PC-9 (cell line): ENCODE measurements around the gene SETD1B. TPM values are rescaled to one million over a fixed set of nuclear protein-coding genes. Genes with fewer than 3 reads are reported as not detected.

Source experiments
- BruUV-seq: library from RNA; stranded (reverse); fragments of 400-500 nt; replicated peaks from 2 replicates; lab custom pipeline; 2021; lab: Mats Ljungman, UMichigan
- CTCF ChIA-PET: fragments of 300-600 bp; sonication (Branson Sonifier 250); formaldehyde crosslinking; loops from one replicate; lab custom pipeline; 2022; ENCODE audit warnings: antibody characterized with exemption; lab: Charles Lee
- POLR2A ChIA-PET: fragments of 300-600 bp; sonication (Branson Sonifier 250); formaldehyde crosslinking; loops from one replicate; lab custom pipeline; 2022; ENCODE audit warnings: antibody characterized with exemption; ENCODE audit not compliant: unreplicated experiment; lab: Charles Lee
- DNase-seq, 2 experiments: peaks; one replicate each; pipeline versions ENCODE4 v3.0.0 to v3.0.0-alpha.2; 2015 to 2022; ENCODE audit warnings: mixed read lengths in 1 of 2
- H2AFZ ChIP-seq: fragments of 200-600 bp; sonication (generic); 2 replicates; pipeline ENCODE4 v1.8.1; 2017; ENCODE audit warnings: antibody characterized with exemption
- H3F3A ChIP-seq: fragments of 200-600 bp; sonication (generic); 2 replicates; pipeline ENCODE4 v1.8.1; 2017; ENCODE audit warnings: antibody characterized with exemption, mild to moderate bottlenecking, low read depth; ENCODE audit not compliant: insufficient read depth
- H3K27ac ChIP-seq: fragments of 200-600 bp; sonication (generic); 2 replicates; pipeline ENCODE4 v1.6.1; 2016; ENCODE audit warnings: mixed run types
- H3K27me3 ChIP-seq: fragments of 200-600 bp; sonication (generic); 2 replicates; pipeline ENCODE4 v1.6.1; 2016; ENCODE audit warnings: low read depth, mixed run types; ENCODE audit not compliant: insufficient read depth
- H3K36me3 ChIP-seq: fragments of 200-600 bp; sonication (generic); 2 replicates; pipeline ENCODE4 v1.6.1; 2016; ENCODE audit warnings: low read depth, mixed run types
- H3K4me1 ChIP-seq: fragments of 200-600 bp; sonication (generic); replicated peaks from 2 replicates; pipeline ENCODE4 v1.6.1; 2016; ENCODE audit warnings: mixed run types; ENCODE audit not compliant: insufficient read depth
- H3K4me2 ChIP-seq: fragments of 200-600 bp; sonication (generic); 2 replicates; pipeline ENCODE4 v1.6.1; 2017; ENCODE audit warnings: mixed run types
- H3K4me3 ChIP-seq: fragments of 200-600 bp; sonication (generic); 2 replicates; pipeline ENCODE4 v1.6.1; 2016; ENCODE audit warnings: mixed run types
- H3K79me2 ChIP-seq: fragments of 200-600 bp; sonication (generic); 2 replicates; pipeline ENCODE4 v1.6.1; 2017; ENCODE audit warnings: low read depth, mixed run types
- H3K9me2 ChIP-seq: fragments of 200-600 bp; sonication (generic); 2 replicates; pipeline ENCODE4 v1.8.1; 2017; ENCODE audit warnings: mild to moderate bottlenecking; ENCODE audit not compliant: insufficient read depth
- H3K9me3 ChIP-seq: fragments of 200-600 bp; sonication (generic); 2 replicates; pipeline ENCODE4 v1.8.1; 2016; ENCODE audit warnings: low read depth; ENCODE audit not compliant: insufficient read depth
- H4K20me1 ChIP-seq: fragments of 200-600 bp; sonication (generic); 2 replicates; pipeline ENCODE4 v1.8.1; 2017; ENCODE audit not compliant: insufficient read depth
- EZH2 ChIP-seq: fragments of 200-600 bp; sonication (generic); IDR thresholded peaks from 2 replicates; pipeline ENCODE4 v1.8.0; 2017; ENCODE audit warnings: antibody characterized with exemption, low read depth
- intact Hi-C: fragments of 100-400 bp; cut with micrococcal nuclease; formaldehyde crosslinking; loops from one replicate; pipeline ENCODE4 v1.10.0; 2022; ENCODE audit not compliant: unreplicated experiment
- total RNA-seq: library from RNA; stranded (reverse); gene quantifications from 2 replicates; pipeline ENCODE4 v1.2.3, GENCODE V29; 2021
- TF ChIP-seq, protein P1 (sequence below): fragments of 200-600 bp; sonication (generic); conservative IDR thresholded peaks from 2 replicates; pipeline ENCODE4 v1.6.1; 2017; ENCODE audit warnings: mixed run types, antibody characterized with exemption, mild to moderate bottlenecking, moderate library complexity

The SETD1B gene
- total RNA-seq, 1 experiment from 2014 or later: 22.6 TPM

DNA sequence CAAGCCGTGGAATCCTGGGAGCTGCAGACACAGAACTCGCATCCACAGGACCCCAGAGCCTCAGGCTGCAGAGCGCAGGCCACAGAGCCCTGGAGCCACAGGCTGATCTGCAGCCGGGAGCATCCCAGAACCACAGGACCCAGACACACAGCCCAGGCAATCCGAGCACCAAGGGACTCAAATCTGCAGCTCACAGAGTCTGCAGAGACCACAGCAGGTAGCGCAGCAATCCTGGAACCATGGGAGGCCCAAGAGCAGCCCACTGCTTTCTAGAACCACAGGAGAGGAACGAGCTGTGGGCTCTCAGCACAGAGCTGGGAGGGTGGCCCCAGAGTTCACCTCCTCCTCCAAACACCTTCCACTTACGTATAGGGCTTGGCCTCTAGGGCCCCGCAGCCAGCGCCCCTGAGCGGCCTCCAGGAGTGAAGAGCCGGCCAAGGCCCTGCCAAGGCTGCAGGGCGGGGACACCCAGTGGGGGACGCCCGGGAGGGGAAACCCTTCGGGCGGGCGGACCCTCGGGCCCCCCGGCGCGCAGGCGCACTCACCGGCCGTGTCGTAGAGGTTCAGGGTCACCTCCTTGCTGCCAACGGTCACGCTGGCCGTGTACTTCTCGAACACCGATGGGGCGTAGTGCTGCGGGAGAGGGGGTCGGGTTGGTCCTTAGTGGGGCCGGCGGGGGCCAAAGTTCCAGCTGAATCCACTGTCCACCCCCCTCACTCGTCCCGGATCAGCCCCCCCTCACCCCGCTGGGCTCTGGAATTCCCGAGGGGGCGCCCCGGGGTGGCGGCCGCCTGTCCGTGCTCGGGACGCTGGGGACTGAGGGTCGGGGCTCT is 11.0 kb upstream of the SETD1B start:
- H2AFZ ChIP-seq: no peak overlapping the region
- H3K4me3 ChIP-seq: peak overlapping the region; percentile 79
- H3K9me3 ChIP-seq: no peaks in the 10 kb centered on the region
- H3K4me2 ChIP-seq: peak overlapping the region; percentile 93
- no peaks in the 10 kb centered on the region for H3K27me3 ChIP-seq
- TF ChIP-seq, protein P1, sequence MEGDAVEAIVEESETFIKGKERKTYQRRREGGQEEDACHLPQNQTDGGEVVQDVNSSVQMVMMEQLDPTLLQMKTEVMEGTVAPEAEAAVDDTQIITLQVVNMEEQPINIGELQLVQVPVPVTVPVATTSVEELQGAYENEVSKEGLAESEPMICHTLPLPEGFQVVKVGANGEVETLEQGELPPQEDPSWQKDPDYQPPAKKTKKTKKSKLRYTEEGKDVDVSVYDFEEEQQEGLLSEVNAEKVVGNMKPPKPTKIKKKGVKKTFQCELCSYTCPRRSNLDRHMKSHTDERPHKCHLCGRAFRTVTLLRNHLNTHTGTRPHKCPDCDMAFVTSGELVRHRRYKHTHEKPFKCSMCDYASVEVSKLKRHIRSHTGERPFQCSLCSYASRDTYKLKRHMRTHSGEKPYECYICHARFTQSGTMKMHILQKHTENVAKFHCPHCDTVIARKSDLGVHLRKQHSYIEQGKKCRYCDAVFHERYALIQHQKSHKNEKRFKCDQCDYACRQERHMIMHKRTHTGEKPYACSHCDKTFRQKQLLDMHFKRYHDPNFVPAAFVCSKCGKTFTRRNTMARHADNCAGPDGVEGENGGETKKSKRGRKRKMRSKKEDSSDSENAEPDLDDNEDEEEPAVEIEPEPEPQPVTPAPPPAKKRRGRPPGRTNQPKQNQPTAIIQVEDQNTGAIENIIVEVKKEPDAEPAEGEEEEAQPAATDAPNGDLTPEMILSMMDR: no peak; the same call in 1 of the 2 replicates
- TF ChIP-seq EZH2: no peak
- peak in 1 of 2 experiments; percentile 46 for DNase-seq
- CTCF ChIA-PET: interaction anchor here (0.6 to 4.9 kb wide), 8 partner anchors 17 to 241 kb away, joined by 3 to 32 read pairs (median 9); partner anchors contain the start of gene PSMD9
- TSS peak; percentile 72 for BruUV-seq
- H3K36me3 ChIP-seq: no peaks in the 10 kb centered on the region
- POLR2A ChIA-PET: interaction anchor here (0.7 to 1.6 kb wide), 2 partner anchors 18 to 20 kb away, joined by 4 to 37 read pairs; no protein-coding TSS in a partner anchor
- H4K20me1 ChIP-seq: no peaks in the 10 kb centered on the region
- intact Hi-C loops: loop anchor here (2.0 to 10.0 kb wide), 5 partner anchors 81 to 568 kb away; partner anchors contain the start of gene TMEM120B
- peak overlapping the region; percentile 100 for H3K27ac ChIP-seq
- H3K4me1 ChIP-seq: peaks cover 71% of the 10 kb centered on the region
- H3F3A ChIP-seq: peaks cover 70% of the 10 kb centered on the region
- H3K79me2 ChIP-seq: peaks cover 72% of the 10 kb centered on the region
- H3K9me2 ChIP-seq: no peaks in the 10 kb centered on the region

DNA sequence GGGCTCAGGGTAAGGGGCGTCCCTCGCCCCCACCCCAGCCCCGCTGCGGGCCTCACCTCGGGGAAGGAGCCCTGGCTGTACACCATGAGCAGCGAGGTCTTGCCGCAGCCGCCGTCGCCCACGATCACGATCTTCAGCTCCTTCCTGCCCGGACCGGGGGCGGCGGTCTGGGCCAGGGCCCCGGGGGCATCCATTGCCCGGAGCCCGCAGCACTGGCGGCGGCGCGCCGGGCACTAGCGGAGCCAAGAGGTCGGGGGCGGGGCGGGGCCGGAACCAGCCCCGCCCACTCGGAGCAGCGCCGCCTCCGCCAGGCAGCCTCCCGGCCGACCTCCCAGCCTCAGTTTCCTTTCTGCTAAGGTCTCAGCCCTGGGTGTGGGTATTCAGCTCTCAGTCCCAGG is 10.4 kb upstream of the SETD1B start, which contains the start of gene RHOF:
Gene RHOF, minus strand, starts transcription at position 249 of the 398 bp plus-strand sequence. Its CDS starts 55 bp downstream, at position 194.
- intact Hi-C loops: loop anchor here (2.0 to 10.0 kb wide), 5 partner anchors 81 to 569 kb away; partner anchors contain the start of gene TMEM120B
- H3K9me2 ChIP-seq: no peaks in the 10 kb centered on the region
- H3F3A ChIP-seq: peaks cover 70% of the 10 kb centered on the region
- ChIA-PET POLR2A (interaction anchor here (0.5 to 1.1 kb wide), 3 partner anchors 10 to 42 kb away, joined by 4 to 5 read pairs (median 4); no protein-coding TSS in a partner anchor), CTCF (interaction anchor here (0.6 to 4.9 kb wide), 8 partner anchors 18 to 241 kb away, joined by 3 to 32 read pairs (median 9); partner anchors contain the start of gene PSMD9)
- H3K27ac ChIP-seq: peak within 1 kb of the TSS; percentile 100
- DNase-seq: no peak
- no peaks in the 10 kb centered on the region for H3K27me3 ChIP-seq
- BruUV-seq: no TSS peak
- peaks cover 72% of the 10 kb centered on the region for H3K79me2 ChIP-seq
- H3K9me3 ChIP-seq: no peaks in the 10 kb centered on the region
- H4K20me1 ChIP-seq: no peaks in the 10 kb centered on the region
- H3K36me3 ChIP-seq: no peaks in the 10 kb centered on the region
- peaks cover 71% of the 10 kb centered on the region for H3K4me1 ChIP-seq
- H3K4me2 ChIP-seq: peak within 1 kb of the TSS; percentile 93
- peak within 1 kb of the TSS; percentile 79 for H3K4me3 ChIP-seq
- TF ChIP-seq, protein P1: no peak
- no peak for TF ChIP-seq EZH2
- peak within 1 kb of the TSS; percentile 80 for H2AFZ ChIP-seq
